Spleen (tissue), 13 donors: ENCODE measurements around the gene CFAP91. TPM values are rescaled to one million over a fixed set of nuclear protein-coding genes. Genes with fewer than 3 reads are reported as not detected.
A peak's percentile ranks its signal among the peaks of the same experiment; 100 is the strongest.

Experiments
- DNase-seq: peaks from one replicate; pipeline ENCODE4 v3.0.0-alpha.2; 2020
- H3K27ac ChIP-seq, 8 donors: fragments of 200-600 bp; sonication (generic) in 7 of 8; 1 replicate in 4 of 8; 2 replicates in 4 of 8; pipeline versions ENCODE4 v1.5.0 to v1.8.0; 2016 to 2021; ENCODE audit warnings: inconsistent platforms in 4 of 8, mild to moderate bottlenecking in 4 of 8, moderate library complexity in 1 of 8
- H3K27me3 ChIP-seq, 7 donors: fragments of 200-600 bp; sonication (generic) in 6 of 7; replicated peaks in 1 of 7; 1 replicate in 4 of 7; 2 replicates in 3 of 7; pipeline versions ENCODE4 v1.5.0 to v1.8.0; 2016 to 2021; ENCODE audit warnings: inconsistent platforms in 3 of 7, mild to moderate bottlenecking in 1 of 7
- H3K36me3 ChIP-seq, 6 donors: fragments of 200-600 bp; sonication (generic) in 5 of 6; 1 replicate in 4 of 6; 2 replicates in 2 of 6; pipeline versions ENCODE4 v1.5.0 to v1.8.0; 2016 to 2021; ENCODE audit warnings: inconsistent platforms in 2 of 6
- H3K4me1 ChIP-seq, 6 donors: fragments of 200-600 bp; sonication (generic) in 5 of 6; 1 replicate in 3 of 6; 2 replicates in 3 of 6; pipeline versions ENCODE4 v1.5.0 to v1.8.0; 2016 to 2021; ENCODE audit warnings: inconsistent platforms in 3 of 6
- H3K4me3 ChIP-seq, 8 donors: fragments of 200-600 bp; sonication (generic) in 7 of 8; 1 replicate in 4 of 8; 2 replicates in 4 of 8; pipeline versions ENCODE4 v1.5.0 to v1.8.0; 2016 to 2021; ENCODE audit warnings: inconsistent platforms in 4 of 8, mild to moderate bottlenecking in 4 of 8, moderate library complexity in 2 of 8
- H3K9me3 ChIP-seq, 8 donors: fragments of 200-600 bp; sonication (generic) in 7 of 8; 1 replicate in 4 of 8; 2 replicates in 4 of 8; pipeline versions ENCODE4 v1.5.0 to v1.8.0; 2016 to 2021; ENCODE audit warnings: inconsistent platforms in 4 of 8
- CTCF ChIP-seq, 11 experiments: fragments of 200-600 bp in 7 of 11; fragments of 450-650 bp in 4 of 11; sonication (generic) in 4 of 11; IDR thresholded peaks in 8 of 11; conservative IDR thresholded peaks in 3 of 11; 1 replicate in 7 of 11; 2 replicates in 4 of 11; pipeline versions ENCODE4 v1.4.0 to v1.8.0; 2016 to 2021; ENCODE audit warnings: antibody characterized with exemption in 11 of 11, inconsistent platforms in 4 of 11, mild to moderate bottlenecking in 1 of 11
- POLR2A ChIP-seq, 3 donors: fragments of 450-650 bp; IDR thresholded peaks; one replicate each; pipeline ENCODE4 v1.5.1; 2017; ENCODE audit warnings: antibody characterized with exemption in 3 of 3, mild to moderate bottlenecking in 1 of 3
- POLR2AphosphoS5 ChIP-seq, 3 donors: sonication (generic); formaldehyde crosslinking; IDR thresholded peaks; one replicate each; pipeline ENCODE4 v1.5.1; 2017; ENCODE audit warnings: antibody characterized with exemption in 3 of 3
- WGBS, 5 donors: extraction: QIAGEN DNeasy Blood & Tissue Kit in 3 of 5; methylation state at CpG; one replicate each; pipeline versions ENCODE4 v1.1.5 to v1.1.7; 2013 to 2018; 5-methylcytosine and 5-hydroxymethylcytosine counted together
- intact Hi-C: fragments of 100-400 bp; cut with DNase I; formaldehyde crosslinking; loops from one replicate; pipeline ENCODE4 v1.15.0; 2023; ENCODE audit warnings: low total_unique reads
- long read RNA-seq, 2 donors: transcript quantifications; one replicate each; lab custom pipeline, GENCODE V29; 2026
- polyA plus RNA-seq, 3 donors: library from polyadenylated mRNA; stranded (reverse); fragments of 200-250 nt; gene quantifications; one replicate each; pipeline ENCODE4 v1.2.1, GENCODE V29; 2013
- total RNA-seq, 7 donors: library from RNA; depleted of rRNA in 3 of 7; stranded (reverse); fragments of >200 nt in 3 of 7; fragmentation: NEBNext Ultra II Directional in 4 of 7; extraction: Animal tissue kit (Norgen Biotek cat#: 25700) in 4 of 7; gene quantifications; one replicate each; pipeline versions ENCODE4 v1.1.0 to v1.2.1, GENCODE V29; 2016 to 2021
- donor health status: healthy with polysubstance abuse.
- donor health status: DM: no; HTN: no; CAD: no; lungs with moderate emphysema.
- donor health status: DM: no; HTN: no; CAD: no.
- donor health status: Bipolar disorder and iron deficiency.
- donor health status: healthy.
- donor health status: DM: no; HTN: no; CAD: no.
- donor health status: DM: yes; HTN: yes; CAD: no.

CFAP91 gene
- total RNA-seq (100 to 1,000 TPM in 1 of 7 donors, 10 to 100 TPM in 6; 30.2 to 141 (median 68.2) TPM), polyA plus RNA-seq (10 to 100 TPM; 11.0 to 33.7 (median 24.2) TPM)
- long read RNA-seq, donor 1, partial matches to known transcripts: 0 of 1 reads
- long read RNA-seq, donor 1, other reads (novel, unspliced or antisense): 0 of 1 reads
- long read RNA-seq, donor 2: 0 reads

GRCh38 chr3:119702530-119703527 is at the start of gene CFAP91:
Gene CFAP91, plus strand, starts transcription at chr3:119703022. Its CDS starts 77 bp downstream, at chr3:119703099.
- H3K4me3 ChIP-seq: peak within 1 kb of the TSS; percentile 42 to 78 (median 50)
- no peaks in the 10 kb centered on the region for H3K36me3 ChIP-seq
- no peaks in the 10 kb centered on the region for H3K27me3 ChIP-seq
- H3K27ac ChIP-seq: peak within 1 kb of the TSS in 6 of 8 donors; percentile 5 to 78 (median 59)
- peaks cover 7 to 41% (median 28%) of the 10 kb centered on the region in 6 donors for H3K4me1 ChIP-seq
- intact Hi-C loops: no loop called here
- peak; percentile 97 for DNase-seq
- 11 to 15% (median 11%) methylated on average over 41 to 59 of the region's 59 CpGs for WGBS, 5 donors
- no peak for TF ChIP-seq POLR2A (IDR thresholded peaks at IDR 0.05)
- peak; percentile 82 to 92 (median 82) for TF ChIP-seq POLR2AphosphoS5 (IDR thresholded peaks at IDR 0.05)
- H3K9me3 ChIP-seq: no peaks in the 10 kb centered on the region

- WGBS, 5 donors: 17 to 27% (median 21%) methylated on average over 2 of the region's 2 CpGs
- Histone ChIP-seq H3K4me1 (peaks cover 0 to 29% (median 23%) of the 10 kb centered on the region in 6 donors), H3K36me3 (peaks cover 0 to 8% (median 0%) of the 10 kb centered on the region in 6 donors), H3K27ac (peak overlapping the region in 1 of 8 donors; percentile 21), H3K4me3 (no peak overlapping the region), H3K27me3 (no peaks in the 10 kb centered on the region), H3K9me3 (no peaks in the 10 kb centered on the region)
- TF ChIP-seq POLR2AphosphoS5 (IDR thresholded peaks at IDR 0.05) (no peak), CTCF (IDR thresholded peaks at IDR 0.05 in 8 of 11, conservative IDR thresholded peaks at IDR 0.05 in 3 of 11) (no peak), POLR2A (IDR thresholded peaks at IDR 0.05) (no peak)
- intact Hi-C loops: no loop called here
- DNase-seq: no peak
Observed at GRCh38 chr3:119653876-119654275, 48.9 kb upstream of the CFAP91 start.

- H3K27ac ChIP-seq: peak overlapping the region in 4 of 8 donors; percentile 2 to 47 (median 27)
Observed at GRCh38 chr3:119657887-119658702, 44.7 kb upstream of the CFAP91 start.

More at GRCh38 chr3:119657887-119658702, 44.7 kb upstream of the CFAP91 start:
- WGBS, 5 donors: 50 to 62% (median 52%) methylated on average over 4 of the region's 4 CpGs
- H3K27me3 ChIP-seq: no peaks in the 10 kb centered on the region
- intact Hi-C loops: no loop called here
- peaks cover 0 to 8% (median 0%) of the 10 kb centered on the region in 6 donors for H3K36me3 ChIP-seq
- no peak for DNase-seq
- H3K4me3 ChIP-seq: no peak overlapping the region
- H3K4me1 ChIP-seq: peaks cover 0 to 35% (median 22%) of the 10 kb centered on the region in 6 donors
- no peak for TF ChIP-seq CTCF (IDR thresholded peaks at IDR 0.05 in 8 of 11, conservative IDR thresholded peaks at IDR 0.05 in 3 of 11)
- TF ChIP-seq POLR2A (IDR thresholded peaks at IDR 0.05): no peak
- TF ChIP-seq POLR2AphosphoS5 (IDR thresholded peaks at IDR 0.05): no peak
- no peaks in the 10 kb centered on the region for H3K9me3 ChIP-seq
